Testis (tissue), 2 donors: ENCODE measurements around the gene ZNF264.

Source experiments
- CTCF ChIP-seq, 3 experiments: fragments of 450-650 bp in 2 of 3; fragments of 200-600 bp in 1 of 3; sonication (generic) in 1 of 3; IDR thresholded peaks; one replicate each; pipeline ENCODE4 v1.5.1; 2016 to 2019; ENCODE audit warnings: antibody characterized with exemption in 3 of 3, mild to moderate bottlenecking in 2 of 3, moderate library complexity in 1 of 3
- POLR2A ChIP-seq: fragments of 450-650 bp; IDR thresholded peaks from one replicate; pipeline ENCODE4 v1.6.1; 2017; ENCODE audit warnings: antibody characterized with exemption, mild to moderate bottlenecking, moderate library complexity

DNA sequence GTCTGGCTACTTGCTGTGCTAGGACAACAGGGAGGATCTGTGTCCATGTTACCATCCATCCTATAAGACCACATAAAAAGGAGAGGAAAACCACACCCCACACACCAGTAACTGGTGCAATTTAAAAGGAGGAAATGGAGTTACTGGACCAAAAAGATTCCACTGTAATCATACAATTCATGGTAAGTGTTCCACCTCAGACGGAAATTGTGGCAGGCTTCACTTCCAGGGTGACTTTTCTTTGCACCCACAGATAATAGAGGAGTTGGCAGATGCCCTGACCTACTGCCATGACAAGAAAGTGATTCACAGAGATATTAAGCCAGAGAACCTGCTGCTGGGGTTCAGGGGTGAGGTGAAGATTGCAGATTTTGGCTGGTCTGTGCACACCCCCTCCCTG lies 41.9 kb downstream of the ZNF264 start:
- TF ChIP-seq CTCF (IDR thresholded peaks at IDR 0.05) (no peak), POLR2A (no peak)
